ENCODE measurements around the gene NUDT14.
A peak's percentile ranks its signal among the peaks of the same experiment; 100 is the strongest.

The NUDT14 gene

GRCh38 chr14:105173901-105174894, 6.9 kb downstream of the NUDT14 start:
- DNase-seq (ENCODE audit: low read depth) = no peak

GRCh38 chr14:105173145-105173544, 8.0 kb downstream of the NUDT14 start:
- DNase-seq (ENCODE audit: low read depth) = no peak

GRCh38 chr14:105172476-105172875, 8.6 kb downstream of the NUDT14 start:
- DNase-seq (ENCODE audit: low read depth) = no peak

- DNase-seq (ENCODE audit: low read depth) = no peak
Observed at GRCh38 chr14:105171004-105171673, 10.0 kb downstream of the NUDT14 start.

DNA sequence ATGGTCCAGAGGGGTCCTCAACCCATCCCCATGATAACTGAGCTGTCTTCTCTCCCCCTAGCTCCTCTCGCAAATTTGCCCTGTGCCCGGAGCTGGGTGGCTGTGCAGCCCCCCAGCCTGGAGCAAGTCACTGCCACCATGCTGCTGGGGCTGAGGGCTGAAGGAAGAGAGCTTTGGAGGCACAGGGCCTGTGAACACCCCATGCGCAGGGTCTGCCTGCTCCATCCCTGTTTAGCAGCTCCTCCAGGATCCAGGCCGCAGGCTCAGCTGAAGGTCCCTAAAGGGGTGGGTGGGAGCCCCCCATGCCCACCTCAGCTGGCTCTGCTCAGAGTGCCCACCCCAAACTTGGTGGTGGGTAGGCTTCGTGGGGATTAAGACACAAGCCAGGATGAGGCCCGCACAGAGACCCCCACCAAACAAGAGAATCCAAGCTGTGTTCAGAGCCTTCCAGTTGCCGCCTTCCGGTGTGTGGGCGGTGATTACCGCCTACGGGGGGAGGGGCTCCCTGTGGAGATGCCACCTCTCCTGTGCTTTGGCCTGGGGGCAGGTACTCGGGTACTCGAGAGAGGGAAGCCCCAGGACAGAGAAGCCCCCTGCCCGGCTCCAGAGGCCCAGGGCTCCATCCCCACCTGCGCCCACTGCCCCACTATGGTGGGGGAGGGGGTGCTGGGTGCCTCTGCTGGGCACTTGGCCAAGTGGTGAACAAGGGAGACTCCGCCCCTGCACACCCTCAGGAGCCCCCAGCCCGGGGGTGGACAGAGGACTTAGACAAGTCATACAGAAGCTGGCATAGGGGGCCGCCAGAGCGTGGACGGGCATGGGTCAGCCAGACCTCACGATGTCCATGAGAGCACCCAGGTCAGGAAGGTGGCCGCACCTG, 11.1 kb downstream of the NUDT14 start:
- no peak for DNase-seq (ENCODE audit: low read depth)

DNA sequence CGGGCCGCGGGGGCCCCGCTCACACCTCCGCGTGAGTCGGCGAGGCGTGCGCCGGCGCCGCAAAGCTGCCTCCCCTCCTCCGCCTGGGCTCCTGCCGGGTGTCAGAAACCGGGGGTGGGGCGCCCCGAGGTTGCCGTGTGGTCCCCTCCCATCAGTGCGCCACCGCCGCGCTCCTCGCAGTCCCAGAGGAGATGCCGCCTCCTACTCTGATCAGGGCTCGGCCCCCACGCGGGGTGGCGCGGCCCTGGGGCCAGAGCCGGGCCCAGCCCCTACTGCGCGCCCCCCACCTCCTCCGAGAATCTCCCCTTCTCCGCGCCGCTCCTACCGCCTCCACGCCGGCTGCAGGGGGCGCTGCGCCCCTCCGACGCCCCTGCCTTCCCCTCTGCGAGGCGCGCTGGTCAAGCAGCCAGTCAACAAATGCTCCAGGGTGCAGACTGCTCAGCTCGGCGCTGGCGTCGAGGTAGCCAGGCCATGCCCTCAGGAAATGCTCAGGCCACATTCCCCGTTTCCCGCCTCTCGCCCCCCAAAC, 12.1 kb downstream of the NUDT14 start:
- DNase-seq (ENCODE audit: low read depth) = no peak

- peak; percentile 43 for DNase-seq (ENCODE audit: low read depth)
Observed at GRCh38 chr14:105168496-105168978, 12.6 kb downstream of the NUDT14 start, which contains the start of gene JAG2. Gene JAG2 (minus strand): TSS chr14:105168776. CDS start chr14:105168420, 356 bp downstream.

DNA sequence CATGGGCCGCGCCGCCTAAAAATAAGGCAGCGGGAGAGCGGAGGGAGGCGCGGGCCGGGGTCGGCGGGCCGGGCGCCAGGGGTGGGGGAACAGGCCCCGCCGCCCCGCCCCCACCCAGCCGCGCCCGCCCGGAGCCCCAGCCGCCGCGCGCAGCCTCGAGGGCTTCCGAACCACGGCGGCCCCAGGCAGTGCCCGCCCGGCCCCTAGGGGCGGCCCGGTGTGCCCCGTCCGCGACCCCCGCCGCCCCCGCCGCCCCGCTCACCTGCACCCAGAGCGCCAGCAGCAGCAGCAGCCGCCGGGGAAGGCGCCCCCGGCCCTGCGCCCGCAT, 13.1 kb downstream of the NUDT14 start:
- DNase-seq (ENCODE audit: low read depth) = no peak

- no peak for DNase-seq (ENCODE audit: low read depth)
Observed at GRCh38 chr14:105167303-105168092, 13.6 kb downstream of the NUDT14 start.

GRCh38 chr14:105166571-105167302, 14.4 kb downstream of the NUDT14 start:
- DNase-seq (ENCODE audit: low read depth) = no peak

DNA sequence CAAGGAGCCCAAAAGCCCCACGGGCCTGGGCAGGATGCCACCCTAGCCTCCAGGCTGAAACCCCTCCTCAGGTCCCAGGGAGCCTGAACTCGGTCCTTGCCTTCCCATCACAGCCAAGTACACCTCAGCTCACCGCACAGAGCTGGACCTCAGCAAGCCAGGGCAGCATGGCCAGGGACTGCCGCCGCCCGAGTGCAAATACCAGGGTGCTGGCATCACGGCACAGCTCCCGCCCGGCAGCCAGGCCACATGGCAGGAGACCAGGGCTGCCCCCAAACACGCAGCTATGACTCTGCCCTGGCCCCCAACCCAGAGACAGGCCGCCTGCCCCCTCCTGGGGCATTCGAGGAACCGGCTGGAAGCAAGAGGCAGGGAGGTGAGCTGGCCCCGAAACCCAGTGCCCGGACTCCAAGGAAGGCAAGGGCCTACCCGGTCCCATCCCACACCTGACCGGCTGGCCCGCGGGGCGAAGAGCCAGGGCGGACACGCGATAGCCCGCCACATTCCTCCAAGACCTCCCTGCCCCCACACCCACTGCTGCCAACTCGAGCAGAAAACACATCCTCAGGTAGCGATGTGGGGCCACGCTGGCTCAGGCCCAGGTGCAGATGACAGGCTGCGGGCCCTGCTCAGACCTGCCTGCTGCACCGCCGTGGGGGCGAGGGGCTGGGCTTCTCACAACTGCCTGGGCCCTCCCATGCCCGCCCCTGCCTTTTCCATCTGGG, 15.2 kb downstream of the NUDT14 start:
- no peak for DNase-seq (ENCODE audit: low read depth)

- no peak for DNase-seq (ENCODE audit: low read depth)
Observed at GRCh38 chr14:105165134-105165704, 15.9 kb downstream of the NUDT14 start.

DNA sequence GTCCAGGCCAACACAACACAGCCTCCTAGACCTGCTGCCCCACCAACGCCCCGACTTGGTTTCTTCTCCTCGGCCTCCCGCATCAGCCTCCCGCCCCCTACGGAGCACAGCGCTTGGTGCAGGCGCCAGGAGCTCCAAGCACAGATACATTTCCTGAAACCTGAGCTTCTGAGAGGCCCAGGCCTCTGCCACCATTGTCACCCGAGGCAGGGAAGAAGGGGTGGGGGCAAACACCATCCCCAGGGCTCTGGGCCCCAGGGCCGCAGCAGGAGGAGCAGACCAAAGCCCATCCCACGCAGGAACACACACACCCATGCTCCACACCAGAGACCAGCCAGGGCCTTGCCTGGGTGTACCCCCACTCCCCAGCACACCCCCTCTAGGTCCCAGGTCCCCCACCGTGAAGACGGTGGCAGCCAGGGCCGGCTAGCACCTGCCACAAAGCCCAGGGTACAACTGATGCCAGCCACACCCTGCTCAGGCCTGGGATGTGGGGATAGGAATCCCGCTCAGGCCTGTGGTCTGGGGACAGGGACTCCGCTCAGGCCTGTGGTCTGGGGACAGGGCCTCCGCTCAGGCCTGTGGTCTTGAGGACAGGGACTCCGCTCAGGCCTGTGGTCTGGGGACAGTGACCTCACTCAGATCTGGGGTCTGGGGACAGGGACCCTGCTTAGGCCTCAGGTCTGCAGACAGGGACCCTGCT, 17.9 kb downstream of the NUDT14 start:
- no peak for DNase-seq (ENCODE audit: low read depth)

DNA sequence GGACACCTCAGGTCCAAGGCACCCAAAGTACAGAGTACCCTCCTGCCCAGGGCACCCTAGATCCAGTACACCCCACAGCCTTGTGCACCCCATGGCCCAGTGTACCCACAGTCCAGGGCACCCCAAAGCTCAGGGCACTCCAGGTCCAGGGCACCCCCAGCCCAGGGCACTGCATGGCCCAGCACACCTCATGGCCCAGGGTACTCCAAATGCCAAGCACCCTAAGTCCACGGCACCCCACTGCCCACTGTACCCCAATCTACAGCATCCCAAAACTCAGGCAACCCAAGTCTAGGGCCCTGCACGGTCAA, 18.5 kb downstream of the NUDT14 start:
- DNase-seq (ENCODE audit: low read depth) = no peak

- DNase-seq (ENCODE audit: low read depth) = no peak
Observed at GRCh38 chr14:105161964-105162668, 19.0 kb downstream of the NUDT14 start.

DNA sequence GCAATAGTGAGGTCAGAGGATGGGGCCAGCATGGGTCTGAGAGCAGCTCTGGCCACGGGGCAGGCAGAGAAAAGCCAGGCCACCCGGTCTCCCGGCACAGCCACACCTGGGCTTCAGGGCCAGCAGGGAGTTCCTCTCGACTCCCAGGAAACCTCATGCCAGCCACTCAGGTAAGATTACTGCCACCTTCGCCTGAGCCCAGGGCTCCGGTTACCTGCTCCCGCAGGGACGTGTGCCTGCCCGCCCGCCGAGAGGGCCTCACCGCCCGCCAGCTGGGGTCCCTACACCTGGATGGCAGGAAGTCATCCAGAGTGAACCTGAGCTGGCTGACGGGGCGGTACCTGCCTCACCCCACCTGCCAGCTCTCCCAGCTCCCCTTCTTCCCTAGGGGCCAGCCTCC, 19.8 kb downstream of the NUDT14 start:
- DNase-seq (ENCODE audit: low read depth) = no peak

GRCh38 chr14:105160776-105161175, 20.3 kb downstream of the NUDT14 start:
- DNase-seq (ENCODE audit: low read depth) = no peak

- no peak for DNase-seq (ENCODE audit: low read depth)
Observed at GRCh38 chr14:105159344-105159743, 21.8 kb downstream of the NUDT14 start.

All from stimulated activated CD8-positive, alpha-beta memory T cell treated with anti-CD3 and anti-CD28 coated beads, Interleukin-4, amount 100 ng/mL, for 24 hours (primary cell).